Measurements from ENCODE around the gene FHOD3.
A peak's percentile ranks its signal among the peaks of the same experiment; 100 is the strongest.

The FHOD3 gene

GRCh38 chr18:36633961-36634412 lies 336.5 kb downstream of the FHOD3 start:
- Histone ChIP-seq H3K4me1 (peaks cover 87% of the 10 kb centered on the region), H4K20me1 (no peaks in the 10 kb centered on the region), H3K36me3 (no peaks in the 10 kb centered on the region), H3K9ac (no peak overlapping the region), H3K4me3 (no peak overlapping the region), H3K4me2 (peak overlapping the region; percentile 73), H3K27ac (no peak overlapping the region), H3K9me3 (peaks cover 18% of the 10 kb centered on the region), H3K27me3 (no peaks in the 10 kb centered on the region)
- TF ChIP-seq Cebpa-rat (IDR thresholded peaks at IDR 0.05), result no peak

GRCh38 chr18:36634573-36635216 lies 337.2 kb downstream of the FHOD3 start:
- peak overlapping the region; percentile 73 for H3K27ac ChIP-seq
- no peak overlapping the region for H3K4me3 ChIP-seq
- H3K4me1 ChIP-seq, result peaks cover 80% of the 10 kb centered on the region
- TF ChIP-seq Cebpa-rat (IDR thresholded peaks at IDR 0.05), result no peak
- no peaks in the 10 kb centered on the region for H3K27me3 ChIP-seq
- no peak overlapping the region for H3K9ac ChIP-seq
- H3K36me3 ChIP-seq, result no peaks in the 10 kb centered on the region
- H3K4me2 ChIP-seq, result peak overlapping the region; percentile 73
- peaks cover 13% of the 10 kb centered on the region for H3K9me3 ChIP-seq
- H4K20me1 ChIP-seq, result no peaks in the 10 kb centered on the region

- no peaks in the 10 kb centered on the region for H4K20me1 ChIP-seq
- peak overlapping the region; percentile 73 for H3K4me2 ChIP-seq
- no peak for TF ChIP-seq Cebpa-rat (IDR thresholded peaks at IDR 0.05)
- H3K27ac ChIP-seq, result peak overlapping the region; percentile 73
- H3K36me3 ChIP-seq, result no peaks in the 10 kb centered on the region
- H3K9ac ChIP-seq, result no peak overlapping the region
- no peak overlapping the region for H3K4me3 ChIP-seq
- H3K4me1 ChIP-seq, result peaks cover 72% of the 10 kb centered on the region
- peaks cover 7% of the 10 kb centered on the region; the same call in 1 of the 2 replicates for H3K9me3 ChIP-seq
- H3K27me3 ChIP-seq, result no peaks in the 10 kb centered on the region
These were observed 338.0 kb downstream of the FHOD3 start for GRCh38 chr18:36635414-36636096.

- Histone ChIP-seq H3K36me3 (no peaks in the 10 kb centered on the region), H3K9me3 (peaks cover 7% of the 10 kb centered on the region; the same call in 1 of the 2 replicates), H4K20me1 (no peaks in the 10 kb centered on the region), H3K4me1 (peaks cover 64% of the 10 kb centered on the region), H3K27me3 (no peaks in the 10 kb centered on the region), H3K4me2 (peak overlapping the region; percentile 73), H3K9ac (no peak overlapping the region), H3K27ac (0 out of 2 replicates have a peak overlapping the region, but pooled peaks have one; percentile 8), H3K4me3 (no peak overlapping the region)
- TF ChIP-seq Cebpa-rat (IDR thresholded peaks at IDR 0.05), result no peak
These were observed 338.8 kb downstream of the FHOD3 start for GRCh38 chr18:36636237-36636817.

GRCh38 chr18:36638224-36638623 lies 340.7 kb downstream of the FHOD3 start:
- Histone ChIP-seq H3K27me3 (no peaks in the 10 kb centered on the region), H3K4me3 (no peak overlapping the region), H3K9ac (no peak overlapping the region), H4K20me1 (no peaks in the 10 kb centered on the region), H3K36me3 (no peaks in the 10 kb centered on the region), H3K9me3 (no peaks in the 10 kb centered on the region), H3K4me1 (peaks cover 45% of the 10 kb centered on the region), H3K4me2 (no peak overlapping the region), H3K27ac (no peak overlapping the region)
- no peak for TF ChIP-seq Cebpa-rat (IDR thresholded peaks at IDR 0.05)

GRCh38 chr18:36640021-36640952 lies 342.8 kb downstream of the FHOD3 start:
- Histone ChIP-seq H4K20me1 (no peaks in the 10 kb centered on the region), H3K4me3 (no peak overlapping the region), H3K9ac (no peak overlapping the region), H3K27me3 (no peaks in the 10 kb centered on the region), H3K9me3 (no peaks in the 10 kb centered on the region), H3K4me1 (peaks cover 24% of the 10 kb centered on the region), H3K36me3 (no peaks in the 10 kb centered on the region), H3K4me2 (no peak overlapping the region), H3K27ac (no peak overlapping the region)
- TF ChIP-seq Cebpa-rat (IDR thresholded peaks at IDR 0.05), result no peak

- TF ChIP-seq Cebpa-rat (IDR thresholded peaks at IDR 0.05), result no peak
- Histone ChIP-seq H3K4me1 (no peaks in the 10 kb centered on the region), H3K9ac (no peak overlapping the region), H3K9me3 (no peaks in the 10 kb centered on the region), H3K4me3 (no peak overlapping the region), H3K27ac (no peak overlapping the region), H3K27me3 (no peaks in the 10 kb centered on the region), H4K20me1 (no peaks in the 10 kb centered on the region), H3K4me2 (no peak overlapping the region), H3K36me3 (no peaks in the 10 kb centered on the region)
These were observed 345.5 kb downstream of the FHOD3 start for GRCh38 chr18:36643061-36643460.

GRCh38 chr18:36648803-36649202 lies 351.3 kb downstream of the FHOD3 start:
- Histone ChIP-seq H3K4me1 (no peaks in the 10 kb centered on the region), H4K20me1 (no peaks in the 10 kb centered on the region), H3K4me3 (no peak overlapping the region), H3K9me3 (no peaks in the 10 kb centered on the region), H3K36me3 (no peaks in the 10 kb centered on the region), H3K9ac (no peak overlapping the region), H3K27me3 (no peaks in the 10 kb centered on the region), H3K27ac (no peak overlapping the region), H3K4me2 (no peak overlapping the region)
- no peak for TF ChIP-seq Cebpa-rat (IDR thresholded peaks at IDR 0.05)

GRCh38 chr18:36649205-36649604 lies 351.7 kb downstream of the FHOD3 start:
- H3K9me3 ChIP-seq, result no peaks in the 10 kb centered on the region
- no peak overlapping the region for H3K9ac ChIP-seq
- TF ChIP-seq Cebpa-rat (IDR thresholded peaks at IDR 0.05), result no peak
- H3K36me3 ChIP-seq, result no peaks in the 10 kb centered on the region
- no peaks in the 10 kb centered on the region for H4K20me1 ChIP-seq
- H3K4me2 ChIP-seq, result no peak overlapping the region
- H3K27me3 ChIP-seq, result no peaks in the 10 kb centered on the region
- H3K4me3 ChIP-seq, result no peak overlapping the region
- H3K4me1 ChIP-seq, result no peaks in the 10 kb centered on the region
- H3K27ac ChIP-seq, result no peak overlapping the region

Measured in BLaER1 (cell line).